ENCODE data around the gene NXN. TPM values are rescaled to one million over a fixed set of nuclear protein-coding genes. Genes with fewer than 3 reads are reported as not detected.
"Not testable (repeated sequence)": the region's sequence is repeated elsewhere in the genome, so short reads cannot be mapped to it uniquely, and the experiment has no call there.

Gene NXN
- total RNA-seq, 4 donors from 2014 or later, result 18.9 to 47.2 (median 33.4) TPM

DNA sequence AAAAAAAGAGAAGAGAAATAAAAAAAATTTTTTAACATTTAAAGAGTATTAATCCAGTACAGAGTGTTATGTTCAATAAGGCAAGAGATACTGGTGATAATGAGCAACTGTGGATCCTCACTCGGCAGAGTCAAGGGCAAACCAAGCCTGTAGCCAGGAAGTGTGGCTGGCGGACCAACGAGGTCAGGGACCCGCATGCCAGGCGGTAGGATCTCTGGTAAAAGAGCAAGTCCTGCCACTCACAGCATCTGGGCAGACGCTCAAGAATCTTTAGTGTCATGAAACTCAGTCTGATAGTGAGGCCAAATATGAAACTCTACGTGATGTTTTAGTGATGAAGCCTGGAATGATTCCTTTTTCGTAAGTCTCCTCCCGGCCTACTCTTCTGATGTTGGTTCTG lies 219.2 kb downstream of the NXN start:
- no peak for DNase-seq (ENCODE audit: low spot score in 2 of 2)
- no peak for TF ChIP-seq EP300 (IDR thresholded peaks at IDR 0.05)
- TF ChIP-seq, protein P1, sequence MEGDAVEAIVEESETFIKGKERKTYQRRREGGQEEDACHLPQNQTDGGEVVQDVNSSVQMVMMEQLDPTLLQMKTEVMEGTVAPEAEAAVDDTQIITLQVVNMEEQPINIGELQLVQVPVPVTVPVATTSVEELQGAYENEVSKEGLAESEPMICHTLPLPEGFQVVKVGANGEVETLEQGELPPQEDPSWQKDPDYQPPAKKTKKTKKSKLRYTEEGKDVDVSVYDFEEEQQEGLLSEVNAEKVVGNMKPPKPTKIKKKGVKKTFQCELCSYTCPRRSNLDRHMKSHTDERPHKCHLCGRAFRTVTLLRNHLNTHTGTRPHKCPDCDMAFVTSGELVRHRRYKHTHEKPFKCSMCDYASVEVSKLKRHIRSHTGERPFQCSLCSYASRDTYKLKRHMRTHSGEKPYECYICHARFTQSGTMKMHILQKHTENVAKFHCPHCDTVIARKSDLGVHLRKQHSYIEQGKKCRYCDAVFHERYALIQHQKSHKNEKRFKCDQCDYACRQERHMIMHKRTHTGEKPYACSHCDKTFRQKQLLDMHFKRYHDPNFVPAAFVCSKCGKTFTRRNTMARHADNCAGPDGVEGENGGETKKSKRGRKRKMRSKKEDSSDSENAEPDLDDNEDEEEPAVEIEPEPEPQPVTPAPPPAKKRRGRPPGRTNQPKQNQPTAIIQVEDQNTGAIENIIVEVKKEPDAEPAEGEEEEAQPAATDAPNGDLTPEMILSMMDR (IDR thresholded peaks at IDR 0.05), result no peak
- TF ChIP-seq POLR2AphosphoS5 (IDR thresholded peaks at IDR 0.05), result no peak
- no peak for TF ChIP-seq POLR2A (IDR thresholded peaks at IDR 0.05)
- Histone ChIP-seq H3K4me1 (no peaks in the 10 kb centered on the region), H3K36me3 (peaks cover 73% of the 10 kb centered on the region), H3K4me3 (no peak overlapping the region), H3K27me3 (no peaks in the 10 kb centered on the region), H3K9me3 (no peaks in the 10 kb centered on the region), H3K27ac (no peak overlapping the region)
- 87% methylated on average over 9 of the region's 9 CpGs for WGBS

DNA sequence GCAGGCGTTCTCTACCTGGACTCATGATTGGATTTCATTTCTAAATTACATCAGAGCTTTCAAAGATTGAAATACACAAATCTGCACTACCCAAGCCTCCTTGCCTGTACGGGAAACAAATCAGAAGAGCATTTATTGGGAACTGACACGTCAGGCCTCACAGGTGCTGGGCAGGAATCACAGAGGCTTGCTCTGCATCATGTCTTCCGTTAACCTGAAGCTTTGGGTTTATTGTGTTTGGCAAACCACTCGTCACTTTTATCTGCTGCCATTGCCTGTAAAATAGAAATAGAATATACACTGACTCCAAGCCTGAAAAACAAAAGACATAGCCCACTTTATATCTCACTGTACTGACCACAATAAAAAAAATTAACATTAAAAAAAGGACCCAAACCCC lies 219.6 kb downstream of the NXN start:
- no peak overlapping the region for H3K4me3 ChIP-seq
- H3K9me3 ChIP-seq, result no peaks in the 10 kb centered on the region
- DNase-seq (ENCODE audit: low spot score in 2 of 2), result no peak
- peaks cover 69% of the 10 kb centered on the region for H3K36me3 ChIP-seq
- H3K27me3 ChIP-seq, result no peaks in the 10 kb centered on the region
- TF ChIP-seq, protein P1 (IDR thresholded peaks at IDR 0.05), result no peak
- TF ChIP-seq EP300 (IDR thresholded peaks at IDR 0.05) (no peak), POLR2A (IDR thresholded peaks at IDR 0.05) (no peak), POLR2AphosphoS5 (IDR thresholded peaks at IDR 0.05) (no peak)
- H3K4me1 ChIP-seq, result no peaks in the 10 kb centered on the region
- H3K27ac ChIP-seq, result no peak overlapping the region
- 87% methylated on average over 5 of the region's 5 CpGs for WGBS

DNA sequence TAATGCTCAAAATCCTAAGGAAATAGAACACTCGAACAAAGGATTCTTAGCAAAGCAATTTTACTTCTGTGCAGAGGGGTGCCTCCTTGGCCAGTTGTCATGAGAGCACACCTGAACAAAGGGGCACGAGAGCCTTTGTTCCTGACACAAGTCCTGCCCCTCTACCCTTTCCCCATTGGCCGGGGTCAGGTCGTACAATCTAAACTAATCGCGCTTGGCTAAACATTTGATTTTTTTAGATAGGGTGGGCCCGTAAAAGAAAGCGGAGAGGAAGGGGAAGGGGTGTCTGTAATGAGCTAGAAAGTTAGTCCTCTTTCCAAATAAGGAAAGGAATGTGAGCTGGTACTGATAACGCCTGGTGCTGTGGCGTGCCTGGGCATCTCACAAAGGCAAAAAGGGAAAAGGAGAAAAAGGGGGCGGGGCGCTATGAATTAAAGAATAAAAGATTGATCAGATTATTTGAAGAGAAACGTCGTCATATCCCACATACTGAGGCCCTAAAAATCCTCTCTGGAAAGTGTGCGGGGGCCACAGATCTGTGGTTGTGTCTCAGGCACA lies 223.5 kb downstream of the NXN start:
- not testable (repeated sequence) for H3K9me3 ChIP-seq; H3K4me3 ChIP-seq; H3K27me3 ChIP-seq; H3K27ac ChIP-seq; DNase-seq (ENCODE audit: low spot score in 2 of 2)
- WGBS, result 51% methylated on average over 15 of the region's 15 CpGs
- peaks cover 38% of the 10 kb centered on the region for H3K36me3 ChIP-seq
- H3K4me1 ChIP-seq, result peaks cover 15% of the 10 kb centered on the region

DNA sequence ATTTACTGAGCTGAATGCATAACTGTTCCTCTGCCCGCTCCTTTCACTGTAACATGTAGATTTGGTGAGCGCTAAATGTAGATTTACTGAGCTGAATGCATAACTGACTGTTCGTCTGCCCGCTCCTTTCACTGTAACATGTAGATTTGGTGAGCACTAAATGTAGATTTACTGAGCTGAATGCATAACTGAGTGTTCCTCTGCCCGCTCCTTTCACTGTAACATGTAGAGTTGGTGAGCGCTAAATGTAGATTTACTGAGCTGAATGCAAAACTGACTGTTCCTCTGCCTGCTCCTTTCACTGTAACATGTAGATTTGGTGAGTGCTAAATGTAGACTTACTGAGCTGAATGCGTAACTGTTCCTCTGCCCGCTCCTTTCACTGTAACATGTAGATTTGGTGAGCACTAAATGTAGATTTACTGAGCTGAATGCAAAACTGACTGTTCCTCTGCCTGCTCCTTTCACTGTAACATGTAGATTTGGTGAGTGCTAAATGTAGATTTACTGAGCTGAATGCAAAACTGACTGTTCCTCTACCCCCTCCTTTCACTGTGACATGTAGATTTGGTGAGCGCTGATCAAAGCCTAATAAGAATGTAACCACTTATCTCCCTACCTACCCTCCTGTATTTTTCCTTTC lies 224.1 kb downstream of the NXN start:
- WGBS, result 89% methylated on average over 9 of the region's 9 CpGs
- H3K27ac ChIP-seq, result not testable (repeated sequence)
- H3K36me3 ChIP-seq, result peaks cover 31% of the 10 kb centered on the region

DNA sequence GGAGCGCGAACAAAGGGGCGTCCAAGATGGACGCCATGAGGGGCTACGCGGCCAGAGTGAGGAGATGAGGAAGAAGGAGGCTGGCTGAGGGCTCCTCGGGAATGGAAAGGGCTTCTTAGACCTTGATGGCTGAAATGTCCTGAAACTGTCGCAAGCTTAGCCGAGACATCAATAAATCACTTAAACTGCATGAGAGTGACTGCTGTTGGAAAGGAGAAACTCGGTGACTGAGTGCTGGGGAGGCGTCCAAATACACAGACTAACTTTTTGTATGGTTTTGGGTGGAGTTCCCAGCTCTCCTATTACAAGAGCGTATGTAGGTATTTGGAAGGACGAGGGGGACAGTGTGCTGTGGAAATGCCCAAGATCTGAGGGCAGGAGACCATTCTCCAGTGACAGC lies 226.2 kb downstream of the NXN start:
- Histone ChIP-seq H3K27me3 (no peaks in the 10 kb centered on the region), H3K36me3 (peaks cover 17% of the 10 kb centered on the region), H3K4me1 (peaks cover 24% of the 10 kb centered on the region), H3K4me3 (no peak overlapping the region), H3K27ac (peak overlapping the region; percentile 39), H3K9me3 (no peaks in the 10 kb centered on the region)
- no peak for TF ChIP-seq POLR2A (IDR thresholded peaks at IDR 0.05)
- TF ChIP-seq POLR2AphosphoS5 (IDR thresholded peaks at IDR 0.05), result no peak
- WGBS, result 63% methylated on average over 13 of the region's 13 CpGs
- no peak for DNase-seq (ENCODE audit: low spot score in 2 of 2)

More for the DNA sequence above, 224.1 kb downstream of the NXN start:
- not testable (repeated sequence) for H3K9me3 ChIP-seq; H3K27me3 ChIP-seq; DNase-seq (ENCODE audit: low spot score in 2 of 2); H3K4me3 ChIP-seq
- peaks cover 21% of the 10 kb centered on the region for H3K4me1 ChIP-seq

DNA sequence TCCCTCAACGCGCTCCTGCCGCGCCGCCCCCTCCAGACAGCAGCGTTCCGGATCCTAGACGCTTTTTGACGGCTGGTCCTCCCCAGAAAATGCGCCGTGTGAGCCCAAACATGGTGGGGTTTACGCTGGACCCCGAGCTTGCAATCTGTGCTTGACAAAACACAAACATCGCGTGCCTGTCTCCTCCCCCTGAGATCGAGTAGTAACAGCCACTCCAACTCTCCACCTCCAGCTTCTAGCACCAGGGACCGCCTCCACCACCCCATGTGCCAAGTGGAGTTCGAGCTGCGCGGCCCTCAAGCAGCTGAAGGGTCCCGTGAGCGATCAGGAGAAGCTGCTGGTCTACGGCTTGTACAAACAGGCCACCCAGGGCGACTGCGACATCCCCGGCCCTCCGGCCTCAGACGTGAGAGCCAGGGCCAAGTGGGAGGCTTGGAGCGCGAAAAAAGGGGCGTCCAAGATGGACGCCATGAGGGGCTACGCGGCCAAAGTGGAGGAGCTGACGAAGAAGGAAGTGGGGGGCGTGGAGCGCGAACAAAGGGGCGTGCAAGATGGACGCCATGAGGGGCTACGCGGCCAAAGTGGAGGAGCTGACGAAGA lies 226.9 kb downstream of the NXN start:
- Histone ChIP-seq H3K36me3 (peaks cover 12% of the 10 kb centered on the region), H3K27ac (peak overlapping the region; percentile 84), H3K27me3 (no peaks in the 10 kb centered on the region), H3K4me1 (peaks cover 24% of the 10 kb centered on the region), H3K4me3 (peak overlapping the region; percentile 77), H3K9me3 (no peaks in the 10 kb centered on the region)
- TF ChIP-seq, protein P1 (IDR thresholded peaks at IDR 0.05), result no peak
- TF ChIP-seq POLR2AphosphoS5 (IDR thresholded peaks at IDR 0.05) (no peak), EP300 (IDR thresholded peaks at IDR 0.05) (no peak), POLR2A (IDR thresholded peaks at IDR 0.05) (no peak)
- peak; percentile 87 to 90 for DNase-seq (ENCODE audit: low spot score in 2 of 2)
- WGBS, result 28% methylated on average over 35 of the region's 43 CpGs
